RKO (cell line): ENCODE results near the gene SERPINA12.

Experiments
- DNase-seq: peaks from one replicate; pipeline ENCODE4 v3.0.0-alpha.2; 2016; ENCODE audit warnings: low spot score

The SERPINA12 gene

DNA sequence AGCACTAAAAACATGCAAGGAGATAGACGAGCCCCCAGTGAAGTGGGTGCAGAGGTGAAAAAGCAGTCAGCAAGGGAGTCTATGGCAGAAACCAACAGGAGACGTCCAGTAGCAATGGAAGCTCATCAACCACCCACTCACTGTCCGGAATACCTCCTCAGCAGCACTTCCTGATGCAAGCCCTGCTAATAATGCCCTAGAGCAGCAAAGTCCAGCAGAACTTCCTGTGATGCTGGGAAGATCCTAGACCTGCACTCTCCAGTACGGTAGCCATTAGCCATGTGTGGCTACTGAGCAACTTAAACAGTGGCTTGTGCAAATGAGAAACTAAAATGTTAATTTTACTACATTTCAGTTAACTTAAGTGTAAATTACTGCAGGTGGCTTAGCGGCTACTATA is 44.2 kb downstream of the SERPINA12 start:
- DNase-seq = no peak

- DNase-seq = no peak
These were observed 45.0 kb downstream of the SERPINA12 start for GRCh38 chr14:94464290-94464689.

DNA sequence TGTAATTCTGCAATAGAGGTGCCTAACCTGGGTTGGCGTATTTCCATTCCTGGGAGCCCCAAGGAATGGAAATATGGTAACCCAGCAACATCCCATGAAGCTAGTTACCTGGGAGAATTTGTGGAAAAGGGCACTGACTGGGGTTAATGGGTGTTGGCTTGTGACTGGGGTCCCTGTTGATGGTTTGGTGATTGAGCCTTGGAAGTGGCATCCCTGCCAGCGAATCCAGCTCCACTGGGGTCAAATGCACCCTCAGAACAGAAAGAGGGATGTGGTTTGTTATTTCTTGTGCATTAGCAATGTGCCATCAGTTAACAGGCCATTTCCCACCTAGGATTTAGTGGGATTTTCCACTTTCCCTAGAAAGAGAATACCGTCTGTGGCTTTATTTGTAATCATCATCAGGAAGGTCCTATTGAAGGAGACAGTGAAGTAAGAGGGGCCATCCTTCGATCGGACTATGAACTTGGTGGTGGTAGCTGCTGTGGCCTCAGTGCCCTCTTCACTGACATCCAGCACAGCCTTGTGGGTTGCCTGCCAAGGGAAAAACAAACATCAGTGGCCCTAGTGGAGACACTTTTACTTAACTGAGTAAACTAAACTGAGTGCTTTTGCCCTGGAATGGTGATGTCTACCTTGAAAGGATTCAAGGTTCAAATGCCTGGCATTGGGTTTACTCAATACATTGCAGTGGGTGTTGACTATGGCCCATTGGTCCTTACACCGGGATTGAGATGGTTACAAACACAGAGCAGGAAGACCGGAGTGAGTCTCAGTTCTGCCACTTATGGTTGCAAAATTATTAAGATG is 46.3 kb downstream of the SERPINA12 start:
- no peak for DNase-seq

DNA sequence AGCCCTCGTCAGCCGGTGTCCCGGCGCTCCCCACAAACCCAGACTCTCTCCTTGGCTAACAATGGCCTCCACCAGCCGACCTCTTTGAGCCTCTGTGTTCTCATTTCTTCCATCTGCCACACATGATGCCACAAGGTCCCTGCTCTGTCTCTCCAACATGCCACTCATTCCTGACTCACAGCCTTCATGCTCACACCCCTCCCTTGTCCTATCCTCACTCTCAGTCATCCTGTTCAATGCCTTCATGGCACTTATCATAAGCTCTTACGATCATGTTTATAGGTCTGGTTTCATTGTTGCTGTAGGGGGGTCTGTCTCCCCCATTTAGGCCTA is 47.1 kb downstream of the SERPINA12 start:
- DNase-seq = no peak

DNA sequence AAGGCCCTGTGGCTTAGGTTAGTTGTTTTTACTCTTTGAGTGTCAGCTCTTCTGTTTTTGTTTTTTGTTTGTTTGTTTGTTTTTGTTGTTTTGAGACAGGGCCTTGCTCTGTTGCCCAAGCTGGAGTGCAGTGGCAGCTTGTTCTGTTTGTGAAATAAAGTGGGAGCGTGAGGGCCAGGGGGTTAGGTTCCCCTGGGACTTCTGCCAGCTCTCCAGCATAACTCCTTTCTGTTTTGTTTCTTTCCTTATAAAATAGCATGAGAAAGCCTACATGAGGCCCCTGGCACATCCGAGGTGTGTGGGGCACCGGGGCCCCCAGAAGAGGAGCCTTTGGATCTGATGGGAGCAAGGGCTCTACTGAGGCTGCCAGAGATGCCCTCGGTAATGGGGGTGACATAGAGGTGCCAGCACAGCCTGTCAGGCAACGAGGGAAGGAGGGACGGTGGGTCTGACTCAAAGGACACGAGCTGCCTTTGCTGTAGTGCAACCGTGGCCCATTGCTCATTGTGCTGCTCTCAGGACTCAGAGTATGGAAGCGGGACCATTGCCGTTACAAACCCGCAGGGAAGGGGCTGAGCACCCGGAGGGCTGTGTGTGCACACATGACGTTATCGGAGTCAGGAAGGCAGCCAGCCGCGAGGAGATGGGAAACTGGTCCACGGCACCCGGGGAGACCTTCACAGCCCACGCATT is 47.6 kb downstream of the SERPINA12 start:
- no peak for DNase-seq

DNA sequence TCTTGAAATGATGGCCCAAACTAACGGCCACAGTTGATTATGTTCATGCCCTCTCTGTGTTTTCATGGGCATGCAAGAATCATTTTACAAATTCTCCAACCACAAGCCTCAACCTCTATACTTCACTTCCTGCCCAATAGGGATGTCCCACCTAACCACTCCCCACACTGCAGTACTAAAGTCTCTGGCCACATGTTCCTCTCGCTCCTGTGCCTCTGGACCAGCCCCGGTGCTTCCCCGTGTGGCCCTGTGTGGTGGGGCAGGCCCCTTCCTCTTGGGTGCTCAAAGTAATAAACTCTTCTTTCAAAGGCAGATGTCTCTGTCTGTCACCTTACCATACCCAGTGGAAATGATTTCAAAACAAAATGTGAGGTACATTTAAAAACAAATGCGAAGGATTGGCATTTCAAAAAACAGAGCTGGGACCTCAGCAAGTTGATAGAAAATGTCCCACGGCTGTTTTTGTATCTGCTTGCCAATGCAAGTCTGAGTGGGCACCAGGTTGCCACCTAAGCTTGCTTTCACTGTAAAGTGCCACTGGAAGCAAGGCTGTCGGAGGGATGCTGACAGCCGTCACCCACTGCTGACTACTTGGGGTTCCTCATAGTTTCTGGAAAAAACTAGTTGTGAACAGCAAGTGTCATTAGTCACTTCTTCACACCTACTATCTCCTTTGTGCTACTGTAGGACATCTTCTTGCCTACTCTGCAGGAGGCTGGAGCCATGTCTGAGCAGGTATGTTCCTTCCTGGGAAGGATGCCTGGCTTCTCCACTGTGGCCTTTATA is 48.4 kb downstream of the SERPINA12 start:
- no peak for DNase-seq

- no peak for DNase-seq
These were observed 50.6 kb downstream of the SERPINA12 start for GRCh38 chr14:94458558-94459205.

GRCh38 chr14:94458096-94458495 is 51.2 kb downstream of the SERPINA12 start:
- no peak for DNase-seq

DNA sequence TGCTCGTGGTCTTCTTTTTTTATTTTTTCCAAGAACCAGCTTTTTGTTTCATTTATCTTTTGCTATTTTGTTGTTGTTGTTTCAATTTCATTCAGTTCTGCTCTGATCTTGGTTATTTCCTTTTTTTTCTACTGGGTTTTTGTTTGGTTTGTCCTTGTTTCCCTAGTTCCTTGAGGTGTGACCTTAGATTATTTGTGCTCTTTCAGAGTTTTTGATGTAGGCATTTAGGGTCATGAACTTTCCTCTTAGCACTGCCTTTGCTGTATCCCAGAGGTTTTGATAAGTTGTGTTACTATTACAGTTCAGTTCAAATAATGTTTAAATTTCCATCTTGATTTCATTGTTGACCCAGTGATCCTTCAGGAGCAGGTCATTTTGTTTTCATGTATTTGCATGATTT is 53.3 kb downstream of the SERPINA12 start:
- no peak for DNase-seq

DNA sequence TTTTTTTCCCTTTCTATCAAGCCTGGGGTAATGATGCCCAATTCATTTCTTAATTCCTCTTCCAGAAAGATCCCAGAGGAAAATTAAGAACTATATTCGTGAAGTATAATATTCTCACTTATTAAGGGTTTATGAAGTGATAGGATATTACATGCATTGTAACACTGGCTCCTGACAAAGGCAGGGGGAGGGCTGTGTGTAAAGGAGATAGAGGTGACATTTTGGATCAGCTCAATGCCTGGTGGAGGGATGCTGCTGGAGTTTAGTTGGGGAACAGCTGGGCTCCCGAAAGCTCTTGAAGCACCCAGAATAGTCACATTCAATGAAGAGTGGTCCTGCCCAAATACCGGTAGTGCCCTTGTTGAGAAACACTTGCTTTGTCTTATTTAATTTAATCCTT is 57.4 kb downstream of the SERPINA12 start:
- DNase-seq = no peak

GRCh38 chr14:94451091-94451771 is 58.0 kb downstream of the SERPINA12 start:
- DNase-seq = no peak

DNA sequence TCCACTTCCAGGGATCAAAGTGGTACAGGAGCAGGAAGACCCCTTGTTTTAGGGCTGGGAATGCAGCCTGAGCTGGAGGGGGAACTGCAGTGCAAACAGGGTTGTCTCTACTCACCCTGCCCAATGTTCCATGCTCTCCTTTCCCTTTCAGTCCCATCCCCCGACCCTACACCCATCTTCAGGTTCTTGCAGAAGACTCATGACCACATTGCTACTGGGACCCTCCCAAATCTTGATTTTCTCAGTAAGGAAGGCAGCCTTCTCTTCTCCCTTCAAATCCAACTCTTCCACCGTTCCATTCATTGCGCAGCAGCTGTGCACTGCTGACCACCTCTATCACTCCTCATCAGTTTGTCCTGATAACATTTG is 58.6 kb downstream of the SERPINA12 start:
- no peak for DNase-seq

DNA sequence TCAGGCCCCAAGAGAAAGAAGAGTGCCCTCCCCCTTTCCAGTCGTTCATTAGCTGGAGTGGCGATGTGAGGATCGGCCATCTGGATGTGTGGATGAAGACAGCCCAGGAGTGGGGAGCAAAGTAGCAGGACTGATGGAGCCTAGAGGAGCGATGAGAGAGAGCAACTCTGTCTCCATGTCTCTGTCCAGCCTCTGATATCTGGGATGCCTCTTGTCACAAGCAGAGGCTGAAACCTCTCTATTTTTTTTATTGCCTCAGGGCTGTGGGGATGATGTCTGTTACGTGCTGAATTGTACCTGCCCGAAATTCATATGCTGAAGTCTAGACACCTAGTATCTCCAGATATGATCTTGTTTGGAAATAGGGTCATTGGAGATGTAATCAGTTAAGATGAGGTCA is 59.3 kb downstream of the SERPINA12 start:
- DNase-seq = no peak

GRCh38 chr14:94448071-94448808 is 61.0 kb downstream of the SERPINA12 start:
- no peak for DNase-seq

DNA sequence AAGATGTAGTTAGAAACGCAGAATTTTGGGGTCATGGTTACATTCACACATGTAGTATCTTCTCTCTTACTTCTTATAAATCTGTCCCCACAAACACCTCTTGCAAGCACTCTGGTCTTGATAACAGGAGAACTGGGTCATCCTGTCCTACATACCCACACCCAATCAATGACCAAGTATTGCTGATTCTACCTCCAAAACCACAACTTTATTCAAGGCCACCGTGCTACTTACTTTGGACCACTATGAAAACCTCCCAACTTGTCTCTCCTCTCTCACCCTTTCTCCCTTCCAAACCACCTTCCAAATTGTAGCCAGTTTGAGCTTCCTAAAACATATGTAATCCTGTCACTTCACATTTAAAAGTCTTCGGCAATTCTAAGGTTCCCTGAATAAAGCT is 62.1 kb downstream of the SERPINA12 start:
- no peak for DNase-seq

- no peak for DNase-seq
These were observed 63.1 kb downstream of the SERPINA12 start for GRCh38 chr14:94446126-94446525.

GRCh38 chr14:94445003-94445402 is 64.3 kb downstream of the SERPINA12 start:
- DNase-seq = no peak

- no peak for DNase-seq
These were observed 67.6 kb downstream of the SERPINA12 start for GRCh38 chr14:94441531-94442205.

DNA sequence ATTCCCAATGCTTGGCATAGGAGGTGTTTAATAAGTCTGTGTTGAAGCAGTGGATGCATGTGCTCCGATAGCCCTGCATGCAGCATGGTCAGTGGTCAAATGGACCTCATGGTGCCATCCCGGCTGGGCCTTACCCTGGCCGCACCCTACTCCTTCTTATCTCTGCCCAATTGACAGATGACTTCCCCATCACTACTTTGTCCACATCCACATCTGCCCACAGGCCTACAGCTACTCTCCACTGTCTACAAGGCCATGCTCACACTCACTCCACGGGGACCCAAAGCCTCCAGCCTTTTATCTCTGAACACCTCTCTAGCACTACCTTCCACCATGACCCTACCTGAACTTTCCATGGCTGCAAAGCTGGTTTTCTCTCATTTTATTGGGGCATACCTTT is 68.1 kb downstream of the SERPINA12 start:
- DNase-seq = no peak

DNA sequence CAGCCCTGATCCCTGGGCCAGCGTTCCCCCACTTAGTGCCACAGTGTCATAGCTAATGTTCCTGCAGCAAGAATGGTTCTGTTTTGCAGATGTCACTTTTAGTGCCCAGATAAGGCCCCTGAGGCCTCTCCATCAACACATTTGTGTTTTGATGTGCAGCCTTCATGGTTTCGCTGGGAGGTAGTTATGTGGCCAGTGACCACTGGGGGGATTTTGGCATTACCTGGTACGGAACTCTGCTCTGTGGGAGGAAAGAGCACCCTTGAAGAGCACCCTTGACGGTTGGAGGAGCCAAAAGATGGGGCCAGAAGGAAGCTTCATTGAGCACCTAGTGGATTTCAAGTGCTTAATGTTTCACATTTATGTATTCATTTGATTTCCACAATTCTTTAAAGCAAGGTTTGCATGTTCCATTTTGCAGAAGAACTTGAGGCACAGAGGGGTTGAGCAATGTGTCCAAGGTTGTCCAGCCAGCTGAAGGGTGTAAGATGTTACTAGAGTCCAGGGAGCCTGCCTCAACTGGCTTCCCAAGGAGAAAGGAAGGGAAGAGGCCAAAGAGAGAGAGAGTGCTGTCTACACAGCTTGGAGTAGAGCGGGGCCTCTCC is 69.7 kb downstream of the SERPINA12 start:
- DNase-seq = no peak
